Right cardiac atrium (tissue), 5 donors: Measurements from ENCODE around the gene DNAAF3. TPM values are rescaled to one million over a fixed set of nuclear protein-coding genes. Genes with fewer than 3 reads are reported as not detected.

Source experiments
- ATAC-seq, 2 donors: fragments of 200-7000 bp; cut with Tn5 transposase; one replicate each; pipeline versions ENCODE4 v1.8.0 to v1.9.1; 2020; ENCODE audit warnings: moderate library complexity in 2 of 2, mild to moderate bottlenecking in 1 of 2
- DNase-seq, 3 donors: peaks; one replicate each; pipeline ENCODE4 v3.0.0-alpha.2; 2020
- H3K27ac ChIP-seq: one replicate; pipeline ENCODE4 v1.5.1; 2013; ENCODE audit warnings: mild to moderate bottlenecking, low read length, control low read depth, moderate library complexity
- H3K27me3 ChIP-seq: one replicate; pipeline ENCODE4 v1.6.1; 2013; ENCODE audit not compliant: control insufficient read depth, insufficient read depth
- H3K4me1 ChIP-seq: one replicate; pipeline ENCODE4 v1.6.1; 2013; ENCODE audit warnings: low read length; ENCODE audit not compliant: control insufficient read depth, insufficient read depth
- H3K4me3 ChIP-seq: one replicate; pipeline ENCODE4 v1.5.1; 2013; ENCODE audit warnings: low read length, control low read depth
- H3K9me3 ChIP-seq: one replicate; pipeline ENCODE4 v1.6.1; 2013; ENCODE audit warnings: low read length; ENCODE audit not compliant: control insufficient read depth
- WGBS: extraction: QIAGEN DNeasy Blood & Tissue Kit; methylation state at CpG from one replicate; pipeline ENCODE4 v1.1.7; 2013; 5-methylcytosine and 5-hydroxymethylcytosine counted together
- intact Hi-C, 4 donors: fragments of 100-400 bp; cut with DNase I; formaldehyde crosslinking; loops; one replicate each; pipeline versions ENCODE4 v1.11.0 to v1.14.0; 2022 to 2023
- polyA plus RNA-seq: library from polyadenylated mRNA; stranded (reverse); fragments of 200-250 nt; gene quantifications from one replicate; pipeline ENCODE4 v1.2.3, GENCODE V29; 2013
- total RNA-seq, 4 donors: library from RNA; stranded (reverse); fragmentation: NEBNext Ultra II Directional; extraction: Animal tissue kit (Norgen Biotek cat#: 25700); gene quantifications; one replicate each; pipeline ENCODE4 v1.2.1, GENCODE V29; 2021
- donor health status: healthy with polysubstance abuse.
- donor health status: DM: no; HTN: yes; CAD: no.
- donor health status: DM: no; HTN: no; CAD: no.
- donor health status: DM: no; HTN: yes; CAD: no; lungs with severe emphysema.
- donor health status: DM: yes; HTN: yes; CAD: no.

DNAAF3 gene
- total and polyA plus RNA-seq, 5 donors, result 0.56 to 2.9 (median 1.4) TPM

- peak; percentile 31 to 39 for ATAC-seq
- 12% methylated on average over 18 of the region's 18 CpGs for WGBS
- H3K4me3 ChIP-seq, result no peak within 1 kb of the TSS
- no peaks in the 10 kb centered on the region for H3K27me3 ChIP-seq
- no peaks in the 10 kb centered on the region for H3K4me1 ChIP-seq
- H3K9me3 ChIP-seq, result no peaks in the 10 kb centered on the region
- intact Hi-C loops, result loop anchor here in 2 of 4 donors (10.0 kb wide), 2 partner anchors 265 to 355 kb away; no protein-coding TSS in a partner anchor
- peak in 2 of 3 donors; percentile 56 to 66 for DNase-seq
- peak within 1 kb of the TSS; percentile 71 for H3K27ac ChIP-seq
Measured at GRCh38 chr19:55149078-55150003, 17.1 kb downstream of the DNAAF3 start, which contains the start of gene TNNT1. Gene TNNT1, minus strand, starts transcription at chr19:55149206. Its CDS starts 2,049 bp downstream, at chr19:55147157.

DNA sequence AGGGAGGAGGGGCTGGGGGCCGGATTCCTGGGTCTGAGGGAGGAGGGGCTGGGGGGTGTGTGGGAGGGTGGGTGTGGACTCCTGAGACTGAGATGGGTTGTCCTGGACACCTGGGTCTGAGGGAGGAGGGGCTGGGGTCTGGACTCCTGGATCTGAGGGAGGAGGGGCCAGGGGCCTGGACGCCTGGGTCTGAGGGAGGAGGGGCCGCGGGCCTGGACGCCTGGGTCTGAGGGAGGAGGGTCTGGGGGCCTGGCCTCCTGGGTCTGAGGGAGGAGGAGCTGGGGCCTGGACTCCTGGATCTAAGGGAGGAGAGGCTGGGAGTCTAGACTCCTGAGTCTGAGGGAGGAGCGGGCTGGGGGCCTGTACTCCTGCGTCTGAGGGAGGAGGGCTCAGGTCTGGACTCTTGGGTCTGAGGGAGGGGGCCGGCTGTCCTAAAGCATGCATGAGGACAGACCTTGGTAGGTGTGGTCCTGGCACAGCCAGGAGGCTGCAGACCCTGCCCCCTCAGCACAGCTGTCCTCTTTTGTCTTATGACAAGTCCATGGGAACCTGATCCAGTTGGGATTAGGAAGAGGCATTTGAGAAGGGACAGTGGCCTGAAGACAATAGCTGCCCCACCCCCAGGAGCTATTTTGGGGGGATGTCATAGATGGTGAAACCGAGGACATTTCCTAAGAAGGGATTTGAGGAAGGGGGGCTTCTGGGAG, 18.7 kb downstream of the DNAAF3 start:
- Histone ChIP-seq H3K27me3 (no peaks in the 10 kb centered on the region), H3K4me3 (no peak overlapping the region), H3K9me3 (no peaks in the 10 kb centered on the region), H3K27ac (no peak overlapping the region), H3K4me1 (no peaks in the 10 kb centered on the region)
- intact Hi-C loops, result loop anchor here in 2 of 4 donors (10.0 kb wide), 2 partner anchors 267 to 357 kb away; no protein-coding TSS in a partner anchor
- ATAC-seq (peak in 1 of 2 donors; percentile 9), DNase-seq (peak in 1 of 3 donors; percentile 37)
- WGBS, result 27% methylated on average over 8 of the region's 9 CpGs

DNA sequence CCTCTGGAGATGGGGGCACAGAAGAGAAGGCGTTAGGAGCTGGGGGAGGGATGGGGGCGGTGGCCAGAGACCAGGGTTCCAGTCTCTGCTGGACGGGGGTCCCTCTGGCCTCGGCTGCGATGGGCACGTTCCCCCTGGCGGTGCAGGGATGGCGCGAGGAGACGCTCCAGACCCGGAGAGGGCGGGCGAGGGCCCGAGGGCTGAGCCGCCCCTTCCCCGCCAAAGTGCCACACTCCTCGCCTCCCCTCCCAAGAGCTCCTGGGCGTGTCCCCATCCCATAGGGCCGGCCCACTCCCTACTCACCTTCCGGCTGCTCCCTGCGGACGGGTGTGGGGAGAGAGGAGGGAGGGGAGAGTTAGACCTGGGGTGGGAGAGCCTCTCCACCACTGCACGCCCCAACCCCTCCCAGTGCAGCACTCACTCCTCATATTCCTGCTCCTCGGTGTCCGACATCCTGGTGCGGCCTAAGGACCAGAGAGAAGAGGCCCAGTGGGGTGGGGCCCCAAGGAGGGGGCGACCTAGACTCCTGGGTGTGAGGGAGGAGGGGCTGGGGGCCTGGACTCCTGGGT, 19.6 kb downstream of the DNAAF3 start:
- Histone ChIP-seq H3K27me3 (no peaks in the 10 kb centered on the region), H3K27ac (no peak overlapping the region), H3K9me3 (no peaks in the 10 kb centered on the region), H3K4me3 (no peak overlapping the region), H3K4me1 (no peaks in the 10 kb centered on the region)
- peak in 1 of 2 donors; percentile 47 for ATAC-seq
- intact Hi-C loops, result loop anchor here in 2 of 4 donors (10.0 kb wide), 2 partner anchors 268 to 358 kb away; no protein-coding TSS in a partner anchor
- 4% methylated on average over 27 of the region's 27 CpGs for WGBS
- DNase-seq, result peak in 1 of 3 donors; percentile 49

DNA sequence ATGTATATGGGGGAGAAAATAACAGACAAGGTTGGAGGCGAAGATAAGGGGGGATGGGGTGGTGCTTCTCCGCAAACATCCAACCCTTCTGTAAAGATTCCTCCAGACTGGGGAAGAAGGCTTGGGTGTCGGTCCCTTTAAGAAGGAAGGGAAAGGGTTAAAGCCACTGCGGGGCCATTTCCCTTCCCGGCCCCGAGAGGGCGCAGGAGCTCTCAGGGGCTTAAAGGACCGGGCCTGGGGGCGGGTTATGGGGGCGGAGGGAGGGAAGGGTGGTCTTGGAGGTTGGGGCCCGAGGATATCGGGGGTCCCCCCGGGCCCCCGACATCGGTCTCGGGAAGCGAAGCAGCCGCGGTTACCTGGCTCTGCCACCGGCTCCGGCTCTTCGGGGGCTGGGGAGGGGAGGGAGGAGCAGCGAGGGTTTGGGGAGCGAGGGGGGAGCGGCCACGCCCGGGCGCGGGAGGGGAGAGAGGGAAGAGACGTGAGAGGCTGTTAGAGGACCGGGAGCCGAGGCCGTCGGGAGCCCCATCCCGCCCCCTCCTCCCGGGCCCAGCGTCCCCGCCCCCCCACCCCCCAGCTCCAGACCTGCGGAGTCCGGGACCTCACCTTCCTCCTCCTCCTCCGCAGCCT, 20.2 kb downstream of the DNAAF3 start:
- Histone ChIP-seq H3K4me1 (no peaks in the 10 kb centered on the region), H3K27me3 (no peaks in the 10 kb centered on the region), H3K27ac (no peak overlapping the region), H3K9me3 (no peaks in the 10 kb centered on the region), H3K4me3 (no peak overlapping the region)
- ATAC-seq (peak in 1 of 2 donors; percentile 2), DNase-seq (peak in 1 of 3 donors; percentile 35)
- WGBS, result 4% methylated on average over 41 of the region's 41 CpGs
- intact Hi-C loops, result loop anchor here in 2 of 4 donors (10.0 kb wide), 2 partner anchors 269 to 359 kb away; no protein-coding TSS in a partner anchor

DNA sequence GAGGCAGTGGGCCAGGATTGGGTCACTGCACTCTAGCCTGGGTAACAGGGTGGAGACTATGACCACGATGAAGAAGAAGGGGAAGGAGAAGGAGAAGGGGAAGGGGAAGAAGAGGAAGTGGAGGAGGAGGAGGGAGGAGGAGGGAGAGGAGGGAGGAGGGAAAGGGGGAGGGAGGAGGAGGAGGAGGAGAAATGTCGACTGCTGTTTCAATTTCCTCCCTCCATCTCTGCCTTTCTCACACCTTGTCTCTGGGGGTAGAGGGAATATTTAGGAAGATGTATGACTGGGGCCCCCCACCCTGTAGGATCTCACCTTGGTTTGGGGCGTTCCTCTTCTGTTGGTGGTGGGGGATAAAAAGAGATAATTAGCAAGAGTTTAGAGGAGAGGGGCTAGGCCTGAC, 21.2 kb downstream of the DNAAF3 start:
- 31% methylated on average over 3 of the region's 3 CpGs for WGBS
- H3K27me3 ChIP-seq, result no peaks in the 10 kb centered on the region
- ATAC-seq, result no peak
- intact Hi-C loops, result loop anchor here in 2 of 4 donors (10.0 kb wide), 2 partner anchors 270 to 360 kb away; no protein-coding TSS in a partner anchor
- no peaks in the 10 kb centered on the region for H3K4me1 ChIP-seq
- DNase-seq, result no peak
- H3K9me3 ChIP-seq, result no peaks in the 10 kb centered on the region
- no peak overlapping the region for H3K4me3 ChIP-seq
- no peak overlapping the region for H3K27ac ChIP-seq

- Histone ChIP-seq H3K9me3 (no peaks in the 10 kb centered on the region), H3K27me3 (no peaks in the 10 kb centered on the region), H3K4me1 (no peaks in the 10 kb centered on the region), H3K27ac (no peak overlapping the region), H3K4me3 (no peak overlapping the region)
- no peak for ATAC-seq
- DNase-seq, result peak in 1 of 3 donors; percentile 40
- intact Hi-C loops, result loop anchor here (2.0 to 10.0 kb wide), 4 partner anchors 273 to 363 kb away; no protein-coding TSS in a partner anchor
- whole genome bisulfite sequencing, result 19% methylated on average over 21 of the region's 21 CpGs
Measured at GRCh38 chr19:55141696-55142095, 24.7 kb downstream of the DNAAF3 start.

DNA sequence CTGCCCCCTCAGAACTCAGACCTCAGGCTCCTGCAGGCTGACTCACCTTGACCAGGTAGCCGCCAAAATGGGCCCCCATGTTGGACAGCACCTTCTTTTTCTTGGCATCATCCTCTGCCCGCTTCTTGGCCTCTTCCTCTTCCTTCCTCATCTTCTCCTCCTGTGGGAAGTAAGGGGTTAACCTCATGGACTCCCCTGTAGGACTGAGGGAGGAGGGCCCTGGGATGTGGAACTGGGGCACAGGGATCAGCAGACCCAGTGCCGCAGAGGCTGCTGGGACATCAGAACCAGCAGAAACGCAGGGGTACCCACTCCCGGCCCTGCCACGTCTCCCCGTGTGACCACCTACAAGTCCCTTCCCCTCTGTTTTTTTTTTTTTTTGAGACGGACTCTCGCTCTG, 28.5 kb downstream of the DNAAF3 start:
- no peak overlapping the region for H3K4me3 ChIP-seq
- DNase-seq, result peak in 1 of 3 donors; percentile 20
- 53% methylated on average over 9 of the region's 9 CpGs for WGBS
- H3K4me1 ChIP-seq, result no peaks in the 10 kb centered on the region
- no peak for ATAC-seq
- no peak overlapping the region for H3K27ac ChIP-seq
- no peaks in the 10 kb centered on the region for H3K9me3 ChIP-seq
- intact Hi-C loops, result loop anchor here in 2 of 4 donors (5.0 kb wide), 2 partner anchors 279 to 369 kb away; no protein-coding TSS in a partner anchor
- no peaks in the 10 kb centered on the region for H3K27me3 ChIP-seq

- intact Hi-C loops, result loop anchor here in 2 of 4 donors (5.0 kb wide), 2 partner anchors 281 to 371 kb away; no protein-coding TSS in a partner anchor
- H3K27me3 ChIP-seq, result no peaks in the 10 kb centered on the region
- H3K9me3 ChIP-seq, result no peaks in the 10 kb centered on the region
- ATAC-seq (no peak), DNase-seq (peak in 1 of 3 donors; percentile 20)
- no peak overlapping the region for H3K27ac ChIP-seq
- H3K4me3 ChIP-seq, result no peak overlapping the region
- WGBS, result 67% methylated on average over 17 of the region's 17 CpGs
- H3K4me1 ChIP-seq, result no peaks in the 10 kb centered on the region
Measured at GRCh38 chr19:55136399-55137102, 29.9 kb downstream of the DNAAF3 start.

GRCh38 chr19:55134736-55135135, 31.7 kb downstream of the DNAAF3 start:
- DNase-seq (no peak), ATAC-seq (no peak)
- H3K4me1 ChIP-seq, result no peaks in the 10 kb centered on the region
- H3K4me3 ChIP-seq, result no peak overlapping the region
- no peaks in the 10 kb centered on the region for H3K9me3 ChIP-seq
- H3K27me3 ChIP-seq, result no peaks in the 10 kb centered on the region
- WGBS, result 25% methylated on average over 2 of the region's 3 CpGs
- no peak overlapping the region for H3K27ac ChIP-seq
- intact Hi-C loops, result loop anchor here in 2 of 4 donors (5.0 kb wide), 2 partner anchors 283 to 373 kb away; no protein-coding TSS in a partner anchor
